GM12878 (cell line): ENCODE data around the gene SHMT1. TPM values are rescaled to one million over a fixed set of nuclear protein-coding genes. Genes with fewer than 3 reads are reported as not detected.

Experiments used
- ATAC-seq: fragments of 200-7000 bp; cut with Tn5 transposase; 3 replicates; pipeline ENCODE4 v1.9.1; 2020; ENCODE audit warnings: mild to moderate bottlenecking, moderate library complexity
- BruUV-seq: library from RNA; stranded (reverse); fragments of 400-500 nt; replicated peaks from 2 replicates; lab custom pipeline; 2021; lab: Mats Ljungman, UMichigan
- CTCF ChIA-PET: fragments of 300-600 bp; sonication (Branson Sonifier 250); formaldehyde crosslinking; extraction: SDS; loops from one replicate; lab custom pipeline; 2021; ENCODE audit warnings: inconsistent platforms; lab: Yijun Ruan, JAX
- POLR2A ChIA-PET: fragments of 350-600 bp; formaldehyde crosslinking; extraction: SDS; loops from one replicate; lab custom pipeline; 2021; ENCODE audit warnings: inconsistent platforms; lab: Charles Lee
- RAD21 ChIA-PET: fragments of 300-600 bp; sonication (Branson Sonifier 250); formaldehyde crosslinking; loops from one replicate; lab custom pipeline; 2023; ENCODE audit warnings: antibody characterized with exemption; ENCODE audit not compliant: unreplicated experiment; lab: Charles Lee
- SMC1A ChIA-PET: fragments of 300-600 bp; sonication (Branson Sonifier 250); formaldehyde crosslinking; loops from one replicate; lab custom pipeline; 2023; ENCODE audit not compliant: unreplicated experiment, uncharacterized antibody; lab: Charles Lee
- DNase-seq: peaks from one replicate; pipeline ENCODE4 v3.0.0-alpha.2; 2011; ENCODE audit warnings: low read depth, low spot score
- FAIRE-seq: peaks from 3 replicates; lab custom pipeline; 2011; peaks lifted over from hg19 to GRCh38; lab: Jason Lieb, UNC
- H2AFZ ChIP-seq: 2 replicates; pipeline ENCODE4 v1.6.0; 2011; ENCODE audit warnings: low read depth, low read length, control low read depth; ENCODE audit not compliant: control insufficient read depth
- H3K27ac ChIP-seq: 2 replicates; pipeline ENCODE4 v1.5.1; 2011; ENCODE audit warnings: control low read depth; ENCODE audit not compliant: control insufficient read depth, insufficient read depth
- H3K27me3 ChIP-seq, 2 experiments: replicated peaks in 1 of 2; 2 replicates each; pipeline versions ENCODE4 v1.6.0 to v1.6.1; 2011; ENCODE audit warnings: low read length in 1 of 2; ENCODE audit not compliant: control insufficient read depth in 2 of 2, insufficient read depth in 2 of 2
- H3K36me3 ChIP-seq, 2 experiments: 2 replicates each; pipeline ENCODE4 v1.5.1; 2011; ENCODE audit warnings: low read length in 1 of 2; ENCODE audit not compliant: control insufficient read depth in 2 of 2, insufficient read depth in 2 of 2
- H3K4me1 ChIP-seq: 2 replicates; pipeline ENCODE4 v1.6.1; 2011; ENCODE audit warnings: mild to moderate bottlenecking, low read length, moderate library complexity, mixed read lengths; ENCODE audit not compliant: control insufficient read depth, insufficient read depth
- H3K4me2 ChIP-seq: 2 replicates; pipeline ENCODE4 v1.6.0; 2011; ENCODE audit warnings: control low read depth; ENCODE audit not compliant: control insufficient read depth, insufficient read depth
- H3K4me3 ChIP-seq: fragments of 200-600 bp; sonication (generic); 2 replicates; pipeline ENCODE4 v1.5.1; 2016
- H3K79me2 ChIP-seq: 2 replicates; pipeline ENCODE4 v1.6.0; 2011; ENCODE audit warnings: low read length; ENCODE audit not compliant: control insufficient read depth, insufficient read depth
- H3K9ac ChIP-seq: 2 replicates; pipeline ENCODE4 v1.8.0; 2011; ENCODE audit warnings: low read length, control low read depth, mixed read lengths; ENCODE audit not compliant: control insufficient read depth, insufficient read depth
- H3K9me3 ChIP-seq: replicated peaks from 3 replicates; pipeline ENCODE4 v1.5.1; 2011; ENCODE audit warnings: mild to moderate bottlenecking, low read length; ENCODE audit not compliant: control insufficient read depth, insufficient read depth
- H4K20me1 ChIP-seq: 2 replicates; pipeline ENCODE4 v1.6.0; 2011; ENCODE audit not compliant: control insufficient read depth, insufficient read depth
- ATF7 ChIP-seq: fragments of 450-650 bp; IDR thresholded peaks from 2 replicates; pipeline ENCODE4 v1.6.1; 2016; ENCODE audit warnings: low read depth, mild to moderate bottlenecking
- BCL11A ChIP-seq: IDR thresholded peaks from 2 replicates; pipeline ENCODE4 v1.6.1; 2011; ENCODE audit warnings: low read depth, low read length
- DPF2 ChIP-seq: fragments of 450-650 bp; IDR thresholded peaks from 2 replicates; pipeline ENCODE4 v1.6.1; 2017; ENCODE audit warnings: mild to moderate bottlenecking
- EZH2 ChIP-seq: IDR thresholded peaks from 2 replicates; pipeline ENCODE4 v1.6.1; 2012; ENCODE audit warnings: low read depth, mild to moderate bottlenecking, control low read depth, inconsistent platforms, low read length, borderline replicate concordance; ENCODE audit not compliant: control insufficient read depth
- KAT2A ChIP-seq: conservative IDR thresholded peaks from 2 replicates; pipeline ENCODE4 v1.6.1; 2011; ENCODE audit warnings: low read depth, low read length; ENCODE audit not compliant: control insufficient read depth
- MEF2A ChIP-seq: IDR thresholded peaks from 2 replicates; pipeline ENCODE4 v1.6.1; 2011; ENCODE audit warnings: low read depth, mild to moderate bottlenecking, low read length, moderate library complexity; ENCODE audit not compliant: insufficient read depth
- PAX5 ChIP-seq: IDR thresholded peaks from 2 replicates; pipeline ENCODE4 v1.6.1; 2011; ENCODE audit warnings: low read depth, low read length, borderline replicate concordance
- SIN3A ChIP-seq: IDR thresholded peaks from 2 replicates; pipeline ENCODE4 v1.6.1; 2012; ENCODE audit warnings: low read depth, low read length, improper control_type of control experiment
- SMARCA5 ChIP-seq: fragments of 450-650 bp; IDR thresholded peaks from 2 replicates; pipeline ENCODE4 v1.6.1; 2017; ENCODE audit warnings: mild to moderate bottlenecking
- SREBF2 ChIP-seq: IDR thresholded peaks from 2 replicates; pipeline ENCODE4 v1.6.1; 2012; ENCODE audit warnings: mild to moderate bottlenecking, low read length
- ZNF592 ChIP-seq: fragments of 450-650 bp; IDR thresholded peaks from 2 replicates; pipeline ENCODE4 v1.6.1; 2017; ENCODE audit warnings: mild to moderate bottlenecking, moderate library complexity
- WGBS: methylation state at CpG from one replicate; pipeline ENCODE4 v1.1.6; 2016; ENCODE audit warnings: low lambda C conversion rate; ENCODE audit not compliant: insufficient replicate concordance, insufficient coverage; ENCODE audit errors: missing lambda C conversion rate; 5-methylcytosine and 5-hydroxymethylcytosine counted together
- in situ Hi-C: fragments of 300-500 bp; cut with MboI; formaldehyde crosslinking; loops from 9 replicates; pipeline ENCODE4 v1.14.3; 2018; ENCODE audit warnings: mixed read lengths
- intact Hi-C: fragments of 100-400 bp; cut with micrococcal nuclease; formaldehyde crosslinking; loops from one replicate; pipeline ENCODE4 v1.14.2; 2022; ENCODE audit not compliant: unreplicated experiment
- polyA plus RNA-seq, 11 experiments: library from polyadenylated mRNA; depleted of rRNA in 4 of 11; unstranded in 6 of 11; stranded (reverse) in 5 of 11; fragments of >200 nt; fragmentation: Nextera tagmentation in 4 of 11; fragmentation: Illumina TruSeq in 1 of 11; extraction: Ambion mirVana in 4 of 11; extraction: Trizol in 1 of 11; gene quantifications; 1 replicate in 1 of 11; 2 replicates in 10 of 11; pipeline versions ENCODE4 v1.2.1 to v1.2.3, GENCODE V29; 2011 to 2016; ENCODE audit warnings: inconsistent platforms in 2 of 11, missing spikeins in 2 of 11, low read depth in 1 of 11
- total RNA-seq, 4 experiments: library from RNA; depleted of rRNA in 3 of 4; stranded (reverse); fragments of >200 nt in 3 of 4; fragmentation: Illumina TruSeq in 1 of 4; extraction: Trizol in 1 of 4; gene quantifications; 2 replicates each; pipeline versions ENCODE4 v1.2.1 to v1.2.3, GENCODE V29; 2013 to 2021
- TF ChIP-seq, protein P1 (sequence below): fragments of 450-650 bp; conservative IDR thresholded peaks from 2 replicates; pipeline ENCODE4 v1.6.1; 2017; ENCODE audit warnings: mild to moderate bottlenecking, moderate library complexity
- TF ChIP-seq, protein P2 (sequence below): fragments of 450-650 bp; IDR thresholded peaks from 2 replicates; pipeline ENCODE4 v1.6.1; 2017; ENCODE audit warnings: mild to moderate bottlenecking, moderate library complexity

Gene SHMT1
- total and polyA plus RNA-seq, 10 of the 15 experiments (the other 5 are each of a cell fraction or from before 2014, with no cell fraction given): 5.2 to 60.1 (median 34.6) TPM

DNA sequence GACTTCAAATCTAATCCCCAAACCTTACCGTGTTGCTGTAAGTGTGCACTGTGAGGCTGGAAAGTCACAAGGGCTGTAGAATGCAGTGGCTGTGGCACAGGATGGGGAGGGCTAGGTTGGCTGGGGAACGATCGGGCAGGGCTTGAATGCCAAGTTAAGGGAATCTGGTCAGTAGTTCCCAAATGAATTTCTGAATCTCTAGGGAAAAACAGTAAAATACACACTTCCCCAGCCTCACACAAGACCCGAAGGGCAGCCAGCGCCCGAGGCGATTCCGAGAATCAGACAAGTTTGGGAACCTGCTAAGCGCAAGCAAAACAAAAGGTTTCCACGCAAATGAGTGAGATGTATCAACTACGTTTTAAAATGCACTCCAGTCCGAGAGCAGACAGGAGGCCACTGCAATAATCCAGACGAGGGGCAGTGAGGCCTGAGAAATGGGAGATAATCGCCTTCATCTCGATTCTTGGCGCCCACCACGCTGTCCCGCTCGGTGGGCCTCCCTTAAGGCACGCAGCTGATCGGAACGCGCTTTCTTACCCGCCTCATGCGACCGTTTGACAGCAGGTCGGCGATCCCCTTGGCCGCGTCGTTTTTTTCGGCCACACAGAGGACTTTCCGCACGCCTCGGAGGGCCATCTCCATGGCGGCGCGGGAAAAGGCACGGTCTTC is 49.2 kb downstream of the SHMT1 start:
- Histone ChIP-seq H3K4me1 (peaks cover 22% of the 10 kb centered on the region), H4K20me1 (peaks cover 2% of the 10 kb centered on the region; the same call in 1 of the 2 replicates), H3K4me2 (peak overlapping the region; percentile 66), H3K36me3 (peaks cover 0 to 10% of the 10 kb centered on the region in 2 experiments; a peak in 2 of 4 replicates), H3K27ac (peak overlapping the region; percentile 84), H3K27me3 (no peaks in the 10 kb centered on the region), H3K9me3 (no peaks in the 10 kb centered on the region), H3K79me2 (peaks cover 72% of the 10 kb centered on the region), H3K4me3 (peak overlapping the region; percentile 89), H3K9ac (peak overlapping the region; percentile 90), H2AFZ (peak overlapping the region; percentile 98)
- intact Hi-C loops: loop anchor here (2.0 kb wide), 1 partner anchor 53 kb away; the partner anchor contains the start of gene MIEF2
- no TSS peak for BruUV-seq
- ChIA-PET POLR2A (interaction anchor here (0.6 to 1.2 kb wide), 4 partner anchors 21 to 154 kb away, joined by 3 to 5 read pairs (median 4); partner anchors contain the start of gene MIEF2), SMC1A (interaction anchor here (1.2 kb wide), 1 partner anchor 48 kb away, joined by 3 read pairs; no protein-coding TSS in a partner anchor), RAD21 (interaction anchor here (0.9 kb wide), 1 partner anchor 53 kb away, joined by 3 read pairs; the partner anchor contains the start of gene MIEF2), CTCF (no interaction called here)
- WGBS: under 1% methylated on average over 39 of the region's 39 CpGs
- ATAC-seq (peak; percentile 23), FAIRE-seq (no peak), DNase-seq (no peak)
- in situ Hi-C loops: no loop called here
- TF ChIP-seq SMARCA5 (0 out of 2 replicates have a peak, but pooled peaks have one; percentile 41), EZH2 (no peak), PAX5 (no peak), SREBF2 (no peak), ATF7 (no peak), MEF2A (no peak), DPF2 (peak; percentile 24; the same call in 1 of the 2 replicates), BCL11A (no peak), KAT2A (no peak), SIN3A (peak; percentile 58), ZNF592 (no peak)
- TF ChIP-seq, protein P1, sequence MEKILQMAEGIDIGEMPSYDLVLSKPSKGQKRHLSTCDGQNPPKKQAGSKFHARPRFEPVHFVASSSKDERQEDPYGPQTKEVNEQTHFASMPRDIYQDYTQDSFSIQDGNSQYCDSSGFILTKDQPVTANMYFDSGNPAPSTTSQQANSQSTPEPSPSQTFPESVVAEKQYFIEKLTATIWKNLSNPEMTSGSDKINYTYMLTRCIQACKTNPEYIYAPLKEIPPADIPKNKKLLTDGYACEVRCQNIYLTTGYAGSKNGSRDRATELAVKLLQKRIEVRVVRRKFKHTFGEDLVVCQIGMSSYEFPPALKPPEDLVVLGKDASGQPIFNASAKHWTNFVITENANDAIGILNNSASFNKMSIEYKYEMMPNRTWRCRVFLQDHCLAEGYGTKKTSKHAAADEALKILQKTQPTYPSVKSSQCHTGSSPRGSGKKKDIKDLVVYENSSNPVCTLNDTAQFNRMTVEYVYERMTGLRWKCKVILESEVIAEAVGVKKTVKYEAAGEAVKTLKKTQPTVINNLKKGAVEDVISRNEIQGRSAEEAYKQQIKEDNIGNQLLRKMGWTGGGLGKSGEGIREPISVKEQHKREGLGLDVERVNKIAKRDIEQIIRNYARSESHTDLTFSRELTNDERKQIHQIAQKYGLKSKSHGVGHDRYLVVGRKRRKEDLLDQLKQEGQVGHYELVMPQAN: 0 out of 2 replicates have a peak, but pooled peaks have one; percentile 71
- TF ChIP-seq, protein P2, sequence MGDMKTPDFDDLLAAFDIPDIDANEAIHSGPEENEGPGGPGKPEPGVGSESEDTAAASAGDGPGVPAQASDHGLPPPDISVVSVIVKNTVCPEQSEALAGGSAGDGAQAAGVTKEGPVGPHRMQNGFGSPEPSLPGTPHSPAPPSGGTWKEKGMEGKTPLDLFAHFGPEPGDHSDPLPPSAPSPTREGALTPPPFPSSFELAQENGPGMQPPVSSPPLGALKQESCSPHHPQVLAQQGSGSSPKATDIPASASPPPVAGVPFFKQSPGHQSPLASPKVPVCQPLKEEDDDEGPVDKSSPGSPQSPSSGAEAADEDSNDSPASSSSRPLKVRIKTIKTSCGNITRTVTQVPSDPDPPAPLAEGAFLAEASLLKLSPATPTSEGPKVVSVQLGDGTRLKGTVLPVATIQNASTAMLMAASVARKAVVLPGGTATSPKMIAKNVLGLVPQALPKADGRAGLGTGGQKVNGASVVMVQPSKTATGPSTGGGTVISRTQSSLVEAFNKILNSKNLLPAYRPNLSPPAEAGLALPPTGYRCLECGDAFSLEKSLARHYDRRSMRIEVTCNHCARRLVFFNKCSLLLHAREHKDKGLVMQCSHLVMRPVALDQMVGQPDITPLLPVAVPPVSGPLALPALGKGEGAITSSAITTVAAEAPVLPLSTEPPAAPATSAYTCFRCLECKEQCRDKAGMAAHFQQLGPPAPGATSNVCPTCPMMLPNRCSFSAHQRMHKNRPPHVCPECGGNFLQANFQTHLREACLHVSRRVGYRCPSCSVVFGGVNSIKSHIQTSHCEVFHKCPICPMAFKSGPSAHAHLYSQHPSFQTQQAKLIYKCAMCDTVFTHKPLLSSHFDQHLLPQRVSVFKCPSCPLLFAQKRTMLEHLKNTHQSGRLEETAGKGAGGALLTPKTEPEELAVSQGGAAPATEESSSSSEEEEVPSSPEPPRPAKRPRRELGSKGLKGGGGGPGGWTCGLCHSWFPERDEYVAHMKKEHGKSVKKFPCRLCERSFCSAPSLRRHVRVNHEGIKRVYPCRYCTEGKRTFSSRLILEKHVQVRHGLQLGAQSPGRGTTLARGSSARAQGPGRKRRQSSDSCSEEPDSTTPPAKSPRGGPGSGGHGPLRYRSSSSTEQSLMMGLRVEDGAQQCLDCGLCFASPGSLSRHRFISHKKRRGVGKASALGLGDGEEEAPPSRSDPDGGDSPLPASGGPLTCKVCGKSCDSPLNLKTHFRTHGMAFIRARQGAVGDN: no peak
